CD4-positive, alpha-beta T cell (primary cell): Measurements from ENCODE around the gene ATP2A3. TPM values are rescaled to one million over a fixed set of nuclear protein-coding genes. Genes with fewer than 3 reads are reported as not detected.

Experiments
- ATAC-seq: fragments of 200-7000 bp; cut with Tn5 transposase; one replicate; pipeline ENCODE4 v1.10.0; 2022; ENCODE audit warnings: mild to moderate bottlenecking; ENCODE audit not compliant: poor library complexity
- CTCF ChIA-PET: fragments of 350-600 bp; sonication (Branson Sonifier 250); formaldehyde crosslinking; loops from one replicate; lab custom pipeline; 2021; ENCODE audit warnings: antibody characterized with exemption, inconsistent platforms; lab: Charles Lee
- POLR2A ChIA-PET: fragments of 350-600 bp; sonication (Branson Sonifier 250); formaldehyde crosslinking; loops from one replicate; lab custom pipeline; 2021; ENCODE audit warnings: antibody characterized with exemption, inconsistent platforms; lab: Charles Lee
- DNase-seq, 14 experiments: peaks; one replicate each; pipeline ENCODE4 v3.0.0-alpha.2; 2013 to 2020; ENCODE audit warnings: mixed read lengths in 2 of 14
- H3K27ac ChIP-seq, 2 donors: one replicate each; pipeline versions ENCODE4 v1.5.1 to v1.7.0; 2013; ENCODE audit warnings: low read length in 2 of 2, low read depth in 1 of 2, mild to moderate bottlenecking in 1 of 2
- H3K27me3 ChIP-seq, 2 experiments: 1 replicate in 1 of 2; 2 replicates in 1 of 2; pipeline versions ENCODE4 v1.6.1 to v1.7.0; 2013; ENCODE audit warnings: low read length in 2 of 2, control low read depth in 1 of 2, mild to moderate bottlenecking in 1 of 2, moderate library complexity in 1 of 2; ENCODE audit not compliant: insufficient read depth in 2 of 2, control insufficient read depth in 1 of 2
- H3K36me3 ChIP-seq: one replicate; pipeline ENCODE4 v1.6.1; 2013; ENCODE audit warnings: low read length, control low read depth; ENCODE audit not compliant: insufficient read depth
- H3K4me1 ChIP-seq: one replicate; pipeline ENCODE4 v1.6.1; 2013; ENCODE audit warnings: low read length, control low read depth; ENCODE audit not compliant: insufficient read depth
- H3K4me3 ChIP-seq: one replicate; pipeline ENCODE4 v1.5.1; 2013; ENCODE audit warnings: mild to moderate bottlenecking, low read length, moderate library complexity
- H3K9me3 ChIP-seq, 2 experiments: 1 replicate in 1 of 2; 2 replicates in 1 of 2; pipeline versions ENCODE4 v1.6.1 to v1.7.0; 2013; ENCODE audit warnings: low read length in 2 of 2, mild to moderate bottlenecking in 2 of 2, control low read depth in 1 of 2, moderate library complexity in 1 of 2; ENCODE audit not compliant: control insufficient read depth in 1 of 2, insufficient read depth in 1 of 2
- H3K27ac Mint-ChIP-seq: one replicate; pipeline ENCODE4 v1.8.0; 2020; ENCODE audit warnings: mixed read lengths
- H3K27me3 Mint-ChIP-seq: one replicate; pipeline ENCODE4 v1.8.0; 2021; ENCODE audit warnings: mixed read lengths
- H3K36me3 Mint-ChIP-seq: one replicate; pipeline ENCODE4 v1.8.0; 2021; ENCODE audit warnings: low read depth, mixed read lengths
- H3K4me1 Mint-ChIP-seq: one replicate; pipeline ENCODE4 v1.8.0; 2021; ENCODE audit warnings: low read depth, mixed read lengths
- H3K4me3 Mint-ChIP-seq: one replicate; pipeline ENCODE4 v1.8.0; 2020; ENCODE audit warnings: mild to moderate bottlenecking, mixed read lengths
- H3K9me3 Mint-ChIP-seq: one replicate; pipeline ENCODE4 v1.8.0; 2020; ENCODE audit warnings: mixed read lengths
- CTCF ChIP-seq: fragments of 200-600 bp; IDR thresholded peaks from one replicate; pipeline ENCODE4 v1.8.0; 2022; ENCODE audit warnings: antibody characterized with exemption, mild to moderate bottlenecking
- intact Hi-C, 2 experiments: fragments of 100-400 bp; cut with DNase I in 1 of 2; cut with micrococcal nuclease in 1 of 2; formaldehyde crosslinking; loops; one replicate each; pipeline versions ENCODE4 v1.15.1 to v1.9.0; 2023 to 2025; cut with DNase I, micrococcal nuclease
- total RNA-seq, 174 experiments: library from RNA in 2 of 174; stranded (reverse) in 2 of 174; gene quantifications; one replicate each; pipeline ENCODE4 v1.2.3 and lab custom pipeline; 2021 to 2026

ATP2A3 gene
- total RNA-seq, 2 experiments from 2014 or later: 197 to 199 TPM

- Histone ChIP-seq H3K4me3 (peak overlapping the region; percentile 95), H3K36me3 (peaks cover 35% of the 10 kb centered on the region), H3K27me3 (no peaks in the 10 kb centered on the region), H3K9me3 (no peaks in the 10 kb centered on the region), H3K4me1 (peaks cover 84% of the 10 kb centered on the region), H3K27ac (peak overlapping the region in 1 of 2 donors; percentile 53)
- no peaks in the 10 kb centered on the region for H3K9me3 Mint-ChIP-seq
- H3K4me1 Mint-ChIP-seq: peaks cover 81% of the 10 kb centered on the region
- H3K36me3 Mint-ChIP-seq: peaks cover 58% of the 10 kb centered on the region
- ATAC-seq (no peak), DNase-seq (peak in 11 of 14 experiments; percentile 17 to 63 (median 43))
- peak overlapping the region; percentile 79 for H3K27ac Mint-ChIP-seq
- no peak for TF ChIP-seq CTCF
- intact Hi-C loops: loop anchor here (2.0 to 5.0 kb wide), 6 partner anchors 17 to 181 kb away; partner anchors contain the start of genes CYB5D2 (in 2 of the 2) and ZZEF1 (in 2 of the 2)
- H3K4me3 Mint-ChIP-seq: peak overlapping the region; percentile 86
- ChIA-PET CTCF (interaction anchor here (0.7 to 2.7 kb wide), 3 partner anchors 10 to 49 kb away, joined by 3 to 8 read pairs (median 4); no protein-coding TSS in a partner anchor), POLR2A (interaction anchor here (0.8 to 5.6 kb wide), 5 partner anchors 16 to 228 kb away, joined by 3 to 40 read pairs (median 5); partner anchors contain the start of genes CYB5D2, NCBP3 and ZZEF1)
- no peaks in the 10 kb centered on the region for H3K27me3 Mint-ChIP-seq
Measured at GRCh38 chr17:3961564-3962047, 2.6 kb downstream of the ATP2A3 start.

GRCh38 chr17:3960764-3961163, 3.5 kb downstream of the ATP2A3 start:
- Histone ChIP-seq H3K4me1 (peaks cover 84% of the 10 kb centered on the region), H3K27ac (peak overlapping the region in 1 of 2 donors; percentile 48), H3K36me3 (peaks cover 41% of the 10 kb centered on the region), H3K4me3 (no peak overlapping the region), H3K9me3 (no peaks in the 10 kb centered on the region), H3K27me3 (no peaks in the 10 kb centered on the region)
- H3K4me3 Mint-ChIP-seq: peak overlapping the region; percentile 83
- H3K27me3 Mint-ChIP-seq: no peaks in the 10 kb centered on the region
- ChIA-PET POLR2A (interaction anchor here (1.7 to 5.6 kb wide), 3 partner anchors 15 to 182 kb away, joined by 5 to 40 read pairs (median 5); partner anchors contain the start of genes CYB5D2 and ZZEF1), CTCF (interaction anchor here (0.7 kb wide), 1 partner anchor 48 kb away, joined by 4 read pairs; no protein-coding TSS in a partner anchor)
- H3K4me1 Mint-ChIP-seq: peaks cover 84% of the 10 kb centered on the region
- no peak for ATAC-seq
- intact Hi-C loops: loop anchor here in 1 of 2 experiments (5.0 kb wide), 2 partner anchors 48 to 182 kb away; partner anchors contain the start of genes CYB5D2 and ZZEF1
- no peak for TF ChIP-seq CTCF
- DNase-seq: peak in 2 of 14 experiments; percentile 53 to 66
- H3K27ac Mint-ChIP-seq: peak overlapping the region; percentile 79
- H3K36me3 Mint-ChIP-seq: peaks cover 66% of the 10 kb centered on the region
- H3K9me3 Mint-ChIP-seq: no peaks in the 10 kb centered on the region

GRCh38 chr17:3959921-3960601, 4.2 kb downstream of the ATP2A3 start:
- peaks cover 64% of the 10 kb centered on the region for H3K36me3 Mint-ChIP-seq
- H3K27me3 Mint-ChIP-seq: no peaks in the 10 kb centered on the region
- DNase-seq (no peak), ATAC-seq (no peak)
- peak overlapping the region; percentile 29 to 48 for H3K27ac ChIP-seq
- H3K4me3 ChIP-seq: no peak overlapping the region
- H3K9me3 ChIP-seq: no peaks in the 10 kb centered on the region
- intact Hi-C loops: loop anchor here in 1 of 2 experiments (5.0 kb wide), 2 partner anchors 48 to 182 kb away; partner anchors contain the start of genes CYB5D2 and ZZEF1
- H3K27ac Mint-ChIP-seq: peak overlapping the region; percentile 79
- TF ChIP-seq CTCF: no peak
- H3K9me3 Mint-ChIP-seq: no peaks in the 10 kb centered on the region
- peaks cover 77% of the 10 kb centered on the region for H3K4me1 Mint-ChIP-seq
- peaks cover 47% of the 10 kb centered on the region for H3K36me3 ChIP-seq
- H3K4me1 ChIP-seq: peaks cover 84% of the 10 kb centered on the region
- H3K27me3 ChIP-seq: no peaks in the 10 kb centered on the region
- CTCF ChIA-PET: no interaction called here
- H3K4me3 Mint-ChIP-seq: peak overlapping the region; percentile 83
- POLR2A ChIA-PET: no interaction called here
